H1 (cell line): ENCODE results near the gene TXNDC2. TPM values are rescaled to one million over a fixed set of nuclear protein-coding genes. Genes with fewer than 3 reads are reported as not detected.

Source experiments
- CTCF ChIA-PET: fragments of 300-600 bp; sonication (Branson Sonifier 250); formaldehyde crosslinking; loops from one replicate; lab custom pipeline; 2021; ENCODE audit not compliant: partially characterized antibody; lab: Charles Lee
- POLR2A ChIA-PET: fragments of 300-600 bp; sonication (Branson Sonifier 250); formaldehyde crosslinking; loops from one replicate; lab custom pipeline; 2021; ENCODE audit warnings: inconsistent platforms; ENCODE audit not compliant: partially characterized antibody; lab: Charles Lee
- DNase-seq, 2 experiments: peaks; one replicate each; pipeline versions ENCODE4 v3.0.0 to v3.0.0-alpha.2; 2010 to 2022; ENCODE audit warnings: low spot score in 2 of 2, low read depth in 1 of 2, mixed read lengths in 1 of 2
- FAIRE-seq: peaks from 2 replicates; lab custom pipeline; 2011; peaks lifted over from hg19 to GRCh38; lab: Jason Lieb, UNC
- H2AFZ ChIP-seq: 2 replicates; pipeline ENCODE4 v1.8.1; 2012; ENCODE audit warnings: low read length, inconsistent platforms
- H2AK5ac ChIP-seq: 2 replicates; pipeline ENCODE4 v1.6.1; 2013; ENCODE audit warnings: low read depth, low read length
- H2BK120ac ChIP-seq: replicated peaks from 2 replicates; pipeline ENCODE3; 2013; ENCODE audit warnings: low read depth, low read length, inconsistent platforms
- H2BK12ac ChIP-seq: 2 replicates; pipeline ENCODE4 v1.6.1; 2013; ENCODE audit warnings: low read depth, low read length
- H2BK15ac ChIP-seq: 2 replicates; pipeline ENCODE4 v1.6.1; 2013; ENCODE audit warnings: low read length
- H2BK20ac ChIP-seq: 2 replicates; pipeline ENCODE4 v1.6.1; 2013; ENCODE audit warnings: low read length
- H2BK5ac ChIP-seq: 2 replicates; pipeline ENCODE4 v1.6.1; 2013; ENCODE audit warnings: low read depth, low read length
- H3K14ac ChIP-seq: 2 replicates; pipeline ENCODE4 v1.6.1; 2013; ENCODE audit warnings: inconsistent platforms; ENCODE audit not compliant: insufficient read length
- H3K18ac ChIP-seq: 2 replicates; pipeline ENCODE4 v1.6.1; 2013; ENCODE audit warnings: low read length; ENCODE audit errors: extremely low read depth
- H3K23ac ChIP-seq: 2 replicates; pipeline ENCODE4 v1.6.1; 2013; ENCODE audit warnings: inconsistent platforms; ENCODE audit not compliant: insufficient read length
- H3K23me2 ChIP-seq: 2 replicates; pipeline ENCODE4 v1.6.1; 2013; ENCODE audit warnings: low read depth, low read length
- H3K27ac ChIP-seq: 2 replicates; pipeline ENCODE4 v1.6.1; 2011; ENCODE audit warnings: low read depth, low read length, inconsistent platforms
- H3K27me3 ChIP-seq, 4 experiments: replicated peaks in 1 of 4; 1 replicate in 1 of 4; 2 replicates in 3 of 4; pipeline versions ENCODE4 v1.6.1 to v1.8.1; 2011 to 2013; ENCODE audit warnings: low read length in 3 of 4, mild to moderate bottlenecking in 3 of 4, inconsistent platforms in 2 of 4, mixed read lengths in 2 of 4, moderate library complexity in 1 of 4; ENCODE audit not compliant: control insufficient read depth in 3 of 4, insufficient read depth in 3 of 4; ENCODE audit errors: extremely low read depth in 1 of 4
- H3K36me3 ChIP-seq, 4 experiments: 2 replicates each; pipeline versions ENCODE4 v1.6.1 to v1.8.1; 2011 to 2013; ENCODE audit warnings: mild to moderate bottlenecking in 4 of 4, low read length in 3 of 4, moderate library complexity in 2 of 4, control low read depth in 1 of 4, inconsistent platforms in 1 of 4; ENCODE audit not compliant: insufficient read depth in 4 of 4, control insufficient read depth in 2 of 4
- H3K4ac ChIP-seq: replicated peaks from 2 replicates; pipeline ENCODE3; 2013; ENCODE audit warnings: low read length, low read depth, mixed read lengths, inconsistent platforms; ENCODE audit not compliant: insufficient read length
- H3K4me1 ChIP-seq, 4 experiments: replicated peaks in 1 of 4; 1 replicate in 1 of 4; 2 replicates in 3 of 4; pipeline versions ENCODE4 v1.6.1 to v1.8.1; 2011 to 2013; ENCODE audit warnings: low read length in 3 of 4, inconsistent platforms in 2 of 4, mixed read lengths in 1 of 4; ENCODE audit not compliant: insufficient read depth in 4 of 4, control insufficient read depth in 3 of 4
- H3K4me2 ChIP-seq, 2 experiments: 2 replicates each; pipeline versions ENCODE4 v1.6.1 to v1.8.1; 2011 to 2013; ENCODE audit warnings: low read depth in 2 of 2, low read length in 2 of 2, control low read depth in 1 of 2, inconsistent platforms in 1 of 2, mild to moderate bottlenecking in 1 of 2; ENCODE audit not compliant: insufficient read depth in 1 of 2
- H3K4me3 ChIP-seq, 4 experiments: fragments of 200-600, 300-600 bp in 1 of 4; sonication (generic), shearing (Covaris generic), sonication (Bioruptor Twin) in 1 of 4; 2 replicates each; pipeline versions ENCODE4 v1.5.1 to v1.8.1; 2011 to 2016; ENCODE audit warnings: low read length in 4 of 4, low read depth in 3 of 4, control low read depth in 2 of 4, inconsistent platforms in 2 of 4, mild to moderate bottlenecking in 2 of 4, mixed read lengths in 1 of 4, moderate library complexity in 1 of 4; ENCODE audit not compliant: insufficient read depth in 2 of 4; ENCODE audit errors: extremely low read depth in 1 of 4
- H3K56ac ChIP-seq: replicated peaks from 2 replicates; pipeline ENCODE3; 2013; ENCODE audit warnings: low read depth, mild to moderate bottlenecking, mixed read lengths, low read length, inconsistent platforms; ENCODE audit not compliant: insufficient read length
- H3K79me1 ChIP-seq: 2 replicates; pipeline ENCODE4 v1.6.1; 2013; ENCODE audit warnings: low read depth, low read length, control low read depth
- H3K79me2 ChIP-seq, 2 experiments: 2 replicates each; pipeline versions ENCODE4 v1.6.1 to v1.8.1; 2012 to 2013; ENCODE audit warnings: low read length in 2 of 2, mild to moderate bottlenecking in 2 of 2, inconsistent platforms in 1 of 2; ENCODE audit not compliant: insufficient read depth in 2 of 2, control insufficient read depth in 1 of 2
- H3K9ac ChIP-seq, 4 experiments: replicated peaks in 1 of 4; 1 replicate in 1 of 4; 2 replicates in 3 of 4; pipeline versions ENCODE4 v1.6.1 to v1.8.1; 2011 to 2013; ENCODE audit warnings: low read depth in 3 of 4, low read length in 3 of 4, control low read depth in 2 of 4, mild to moderate bottlenecking in 2 of 4, moderate library complexity in 2 of 4, inconsistent platforms in 1 of 4; ENCODE audit errors: extremely low read depth in 1 of 4
- H3K9me3 ChIP-seq, 2 experiments: 2 replicates each; pipeline versions ENCODE4 v1.6.1 to v1.8.1; 2012 to 2013; ENCODE audit warnings: mild to moderate bottlenecking in 2 of 2, moderate library complexity in 2 of 2, control low read depth in 1 of 2, inconsistent platforms in 1 of 2, low read depth in 1 of 2, low read length in 1 of 2, mixed read lengths in 1 of 2; ENCODE audit not compliant: insufficient read depth in 2 of 2
- H4K20me1 ChIP-seq, 2 experiments: replicated peaks in 1 of 2; 2 replicates each; pipeline versions ENCODE3 to v1.8.1; 2011 to 2013; ENCODE audit warnings: inconsistent platforms in 2 of 2, low read length in 2 of 2, mild to moderate bottlenecking in 1 of 2; ENCODE audit not compliant: insufficient read depth in 2 of 2, control insufficient read depth in 1 of 2
- H4K5ac ChIP-seq: 2 replicates; pipeline ENCODE4 v1.6.1; 2013; ENCODE audit warnings: low read length, low read depth, mixed read lengths, inconsistent platforms; ENCODE audit not compliant: insufficient read length
- H4K8ac ChIP-seq: 2 replicates; pipeline ENCODE4 v1.8.0; 2013; ENCODE audit warnings: mild to moderate bottlenecking, moderate library complexity, low read length, inconsistent platforms; ENCODE audit not compliant: insufficient read depth; ENCODE audit errors: extremely low read depth
- H4K91ac ChIP-seq: replicated peaks from 2 replicates; pipeline ENCODE3; 2013; ENCODE audit warnings: low read length, mixed read lengths, inconsistent platforms; ENCODE audit not compliant: insufficient read length
- BACH1 ChIP-seq: IDR thresholded peaks from 2 replicates; pipeline ENCODE4 v1.6.1; 2012; ENCODE audit warnings: low read length, improper control_type of control experiment
- CREB1 ChIP-seq: IDR thresholded peaks from 2 replicates; pipeline ENCODE4 v1.6.1; 2012; ENCODE audit warnings: inconsistent platforms
- EZH2 ChIP-seq: fragments of 200-600 bp; sonication (generic); IDR thresholded peaks from 2 replicates; pipeline ENCODE4 v1.7.1; 2012; ENCODE audit warnings: low read depth, mild to moderate bottlenecking, moderate library complexity, low read length, inconsistent platforms; ENCODE audit not compliant: severe bottlenecking
- PHF8 ChIP-seq: fragments of 200-600 bp; sonication (generic); conservative IDR thresholded peaks from 2 replicates; pipeline ENCODE4 v1.7.1; 2012; ENCODE audit warnings: low read depth, mild to moderate bottlenecking, inconsistent platforms, low read length, moderate library complexity
- RNF2 ChIP-seq: fragments of 200-900, 300-1000 bp; sonication (generic); IDR thresholded peaks from 2 replicates; pipeline ENCODE4 v1.7.1; 2016; ENCODE audit warnings: borderline replicate concordance, low read depth, mild to moderate bottlenecking, antibody characterized with exemption, low read length; ENCODE audit not compliant: poor library complexity, severe bottlenecking; ENCODE audit errors: missing control alignments
- TEAD4 ChIP-seq: IDR thresholded peaks from 2 replicates; pipeline ENCODE4 v1.6.1; 2012; ENCODE audit warnings: low read depth, low read length, inconsistent platforms, mixed read lengths
- WGBS, 2 experiments: shearing (Covaris generic) in 1 of 2; methylation state at CpG; one replicate each; pipeline versions ENCODE4 v1.1.6 to v1.1.7; 2013 to 2015; ENCODE audit warnings: low lambda C conversion rate in 2 of 2, mixed read lengths in 2 of 2, inconsistent platforms in 1 of 2, low coverage in 1 of 2, missing lambda C conversion rate in 1 of 2; ENCODE audit not compliant: insufficient replicate concordance in 2 of 2, insufficient coverage in 1 of 2, insufficient read length in 1 of 2; ENCODE audit errors: extremely low coverage in 1 of 2, missing lambda C conversion rate in 1 of 2; 5-methylcytosine and 5-hydroxymethylcytosine counted together
- polyA plus RNA-seq, 7 experiments: library from polyadenylated mRNA; depleted of rRNA in 3 of 7; stranded (reverse) in 5 of 7; unstranded in 2 of 7; fragments of >200 nt in 5 of 7; fragments of 200-250 nt in 2 of 7; gene quantifications; 1 replicate in 5 of 7; 2 replicates in 1 of 7; 4 replicates in 1 of 7; pipeline versions ENCODE4 v1.2.1 to v1.2.3, GENCODE V29; 2011 to 2013; ENCODE audit warnings: missing spikeins in 2 of 7, mixed read lengths in 2 of 7
- total RNA-seq: library from RNA; stranded (reverse); fragmentation: NEBNext Ultra II Directional; extraction: Animal tissue kit (Norgen Biotek cat#: 25700); gene quantifications from 2 replicates; pipeline ENCODE4 v1.2.1, GENCODE V29; 2021
- TF ChIP-seq, protein P1 (sequence below): IDR thresholded peaks from 2 replicates; pipeline ENCODE4 v1.6.1; 2012; ENCODE audit warnings: inconsistent platforms

The TXNDC2 gene
- total and polyA plus RNA-seq, 2 of the 8 experiments (the other 6 are each of a cell fraction or from before 2014, with no cell fraction given): 0.09 TPM; not detected in 1

DNA sequence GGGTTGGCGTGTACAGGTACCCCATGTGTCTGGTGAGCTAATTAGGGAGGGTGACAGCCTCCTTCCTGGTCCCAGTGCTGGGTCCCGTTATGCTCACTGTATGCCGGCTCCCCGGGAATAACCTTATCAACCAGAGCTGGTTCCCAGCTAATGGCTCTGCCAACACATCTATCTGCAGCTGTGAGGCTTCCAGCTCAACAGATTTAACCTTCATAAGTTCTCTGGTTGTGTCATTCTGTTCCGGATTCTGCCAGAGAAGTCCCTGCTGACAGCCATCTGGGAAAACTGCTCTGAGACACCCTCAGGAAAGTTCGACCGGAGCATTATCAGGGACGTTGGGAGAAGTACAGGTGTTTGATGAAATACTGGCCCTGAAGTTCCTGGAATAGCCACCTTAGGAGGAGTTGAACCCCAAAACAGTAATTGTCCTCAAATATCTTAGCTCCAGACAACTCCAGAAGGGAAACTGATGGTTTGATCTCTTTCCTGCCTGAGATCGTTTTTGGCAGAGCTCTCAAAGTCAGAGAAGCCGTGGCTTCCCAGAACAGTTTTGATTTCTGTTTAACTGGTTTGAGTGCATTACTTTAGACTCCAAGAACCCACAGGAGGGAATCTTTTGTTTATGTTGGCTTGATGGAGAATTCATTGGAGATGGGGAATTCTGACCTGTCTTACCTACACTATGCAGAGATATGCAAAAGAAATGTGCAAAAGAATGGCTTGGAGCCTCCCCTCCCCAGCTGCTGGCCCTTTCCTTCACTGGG is 39.4 kb upstream of the TXNDC2 start:
- no peak overlapping the region for H4K8ac ChIP-seq
- WGBS, 2 experiments: 92% methylated on average over 9 of the region's 10 CpGs; no CpG with 5 or more reads in 1 of the 2 experiments
- no peak overlapping the region for H3K18ac ChIP-seq
- DNase-seq: no peak
- no peaks in the 10 kb centered on the region for H3K27me3 ChIP-seq
- no peaks in the 10 kb centered on the region for H3K79me2 ChIP-seq
- peaks cover 3% of the 10 kb centered on the region for H3K79me1 ChIP-seq
- no peak overlapping the region for H2BK15ac ChIP-seq
- no peaks in the 10 kb centered on the region for H4K20me1 ChIP-seq
- H4K5ac ChIP-seq: no peak overlapping the region
- no peak overlapping the region for H2BK20ac ChIP-seq
- no peak overlapping the region for H3K27ac ChIP-seq
- H3K4me2 ChIP-seq: no peak overlapping the region
- no peak overlapping the region for H3K9ac ChIP-seq
- no peak overlapping the region for H3K56ac ChIP-seq
- H3K4me3 ChIP-seq: no peak overlapping the region
- H2AFZ ChIP-seq: no peak overlapping the region
- no peak overlapping the region for H2BK5ac ChIP-seq
- H2AK5ac ChIP-seq: no peak overlapping the region
- no peaks in the 10 kb centered on the region for H3K36me3 ChIP-seq
- no peak for FAIRE-seq
- no peak overlapping the region for H3K4ac ChIP-seq
- H4K91ac ChIP-seq: no peak overlapping the region
- no peaks in the 10 kb centered on the region; a peak in 1 of 7 replicates for H3K4me1 ChIP-seq
- no peaks in the 10 kb centered on the region for H3K23me2 ChIP-seq
- H2BK120ac ChIP-seq: no peak overlapping the region
- CTCF ChIA-PET: interaction anchor here (1.1 to 3.6 kb wide), 5 partner anchors 8 to 271 kb away, joined by 3 to 12 read pairs (median 5); no protein-coding TSS in a partner anchor
- TF ChIP-seq RNF2: no peak
- TF ChIP-seq TEAD4: no peak
- no peak for TF ChIP-seq EZH2
- TF ChIP-seq PHF8: no peak
- TF ChIP-seq, protein P1, sequence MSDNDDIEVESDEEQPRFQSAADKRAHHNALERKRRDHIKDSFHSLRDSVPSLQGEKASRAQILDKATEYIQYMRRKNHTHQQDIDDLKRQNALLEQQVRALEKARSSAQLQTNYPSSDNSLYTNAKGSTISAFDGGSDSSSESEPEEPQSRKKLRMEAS: no peak
- no peak for TF ChIP-seq BACH1
- TF ChIP-seq CREB1: no peak
- TF ChIP-seq, all 59 proteins: peak for 0
- no peak overlapping the region for H3K23ac ChIP-seq
- no peak overlapping the region for H3K14ac ChIP-seq
- H2BK12ac ChIP-seq: no peak overlapping the region
- POLR2A ChIA-PET: no interaction called here
- H3K9me3 ChIP-seq: no peaks in the 10 kb centered on the region
